ENCODE results near the gene PDGFD.
A peak's percentile ranks its signal among the peaks of the same experiment; 100 is the strongest.

The PDGFD gene

DNA sequence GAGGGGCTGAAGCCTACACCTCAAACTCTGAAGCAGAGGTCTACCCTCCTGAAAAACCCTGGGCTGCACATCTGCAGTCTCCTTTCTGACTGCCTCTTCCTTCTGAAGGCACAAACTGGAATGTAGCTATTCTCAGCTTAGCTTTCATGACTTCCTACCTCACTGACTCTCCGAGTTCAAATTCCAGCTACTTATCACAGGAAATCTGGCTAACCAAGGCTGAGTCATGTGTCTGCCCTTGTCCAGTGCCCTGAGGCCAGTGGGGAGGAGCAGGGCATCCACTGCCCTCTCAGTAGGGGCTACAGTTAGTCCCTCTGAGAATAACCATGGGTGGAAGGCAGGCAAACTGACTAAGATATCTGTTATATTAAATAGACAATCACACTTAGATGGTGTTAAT, 29.2 kb downstream of the PDGFD start:
- Histone ChIP-seq H3K36me3 (ENCODE audit: insufficient read depth, low read length) (0 out of 2 replicates have a peak, but pooled peaks cover 3% of the 10 kb centered on the region), H3K4me3 (no peak overlapping the region), H3K9ac (ENCODE audit: insufficient read length) (no peak overlapping the region), H3K27ac (no peak overlapping the region), H3K9me3 (ENCODE audit: low read depth, low read length) (no peaks in the 10 kb centered on the region)
- no peak for TF ChIP-seq POLR2AphosphoS5 (IDR thresholded peaks at IDR 0.05; ENCODE audit: borderline replicate concordance, low read depth, low read length)
- no peak for TF ChIP-seq FOXP2 (optimal IDR thresholded peaks at IDR 0.05; ENCODE audit: control extremely low read depth, extremely low read length, insufficient read depth)
- no peak for TF ChIP-seq EZH2 (IDR thresholded peaks at IDR 0.05)
- DNase-seq (ENCODE audit: low read depth, low spot score), result no peak

DNA sequence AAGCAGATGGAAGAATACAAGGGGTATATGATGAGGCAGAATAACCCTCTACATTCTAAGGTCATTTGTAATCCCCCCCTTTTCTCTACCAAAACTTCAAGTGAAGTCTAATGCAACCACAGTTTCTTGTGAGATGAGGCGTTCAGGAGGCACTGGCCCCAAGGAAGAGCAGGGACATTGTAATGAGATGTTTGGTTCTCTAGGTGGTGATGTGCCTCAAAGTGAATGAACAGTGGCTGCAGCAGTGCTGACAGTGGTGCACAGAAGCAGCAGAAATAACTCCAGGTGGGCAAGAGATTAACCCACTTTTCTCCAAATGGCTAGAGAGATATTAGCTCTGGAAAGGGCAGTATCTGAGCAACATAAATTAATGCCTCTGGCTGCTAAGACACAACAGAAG, 33.8 kb downstream of the PDGFD start:
- TF ChIP-seq POLR2AphosphoS5 (IDR thresholded peaks at IDR 0.05; ENCODE audit: borderline replicate concordance, low read depth, low read length) (no peak), FOXP2 (optimal IDR thresholded peaks at IDR 0.05; ENCODE audit: control extremely low read depth, extremely low read length, insufficient read depth) (no peak), EZH2 (IDR thresholded peaks at IDR 0.05) (no peak)
- Histone ChIP-seq H3K9ac (ENCODE audit: insufficient read length) (no peak overlapping the region), H3K4me3 (no peak overlapping the region), H3K9me3 (ENCODE audit: low read depth, low read length) (no peaks in the 10 kb centered on the region), H3K36me3 (ENCODE audit: insufficient read depth, low read length) (0 out of 2 replicates have a peak, but pooled peaks cover 3% of the 10 kb centered on the region), H3K27ac (no peak overlapping the region)
- DNase-seq (ENCODE audit: low read depth, low spot score), result no peak

GRCh38 chr11:104129145-104129544, 34.8 kb downstream of the PDGFD start:
- DNase-seq (ENCODE audit: low read depth, low spot score), result no peak
- H3K36me3 ChIP-seq (ENCODE audit: insufficient read depth, low read length), result 0 out of 2 replicates have a peak, but pooled peaks cover 3% of the 10 kb centered on the region
- no peak overlapping the region for H3K4me3 ChIP-seq
- H3K9ac ChIP-seq (ENCODE audit: insufficient read length), result no peak overlapping the region
- TF ChIP-seq EZH2 (IDR thresholded peaks at IDR 0.05), result no peak
- TF ChIP-seq POLR2AphosphoS5 (IDR thresholded peaks at IDR 0.05; ENCODE audit: borderline replicate concordance, low read depth, low read length), result no peak
- no peaks in the 10 kb centered on the region for H3K9me3 ChIP-seq (ENCODE audit: low read depth, low read length)
- no peak overlapping the region for H3K27ac ChIP-seq

GRCh38 chr11:104127828-104128227, 36.1 kb downstream of the PDGFD start:
- no peak overlapping the region for H3K9ac ChIP-seq (ENCODE audit: insufficient read length)
- H3K36me3 ChIP-seq (ENCODE audit: insufficient read depth, low read length), result 0 out of 2 replicates have a peak, but pooled peaks cover under 1% of the 10 kb centered on the region
- H3K9me3 ChIP-seq (ENCODE audit: low read depth, low read length), result no peaks in the 10 kb centered on the region
- TF ChIP-seq POLR2AphosphoS5 (IDR thresholded peaks at IDR 0.05; ENCODE audit: borderline replicate concordance, low read depth, low read length) (no peak), EZH2 (IDR thresholded peaks at IDR 0.05) (no peak), FOXP2 (optimal IDR thresholded peaks at IDR 0.05; ENCODE audit: control extremely low read depth, extremely low read length, insufficient read depth) (no peak)
- H3K4me3 ChIP-seq, result no peak overlapping the region
- H3K27ac ChIP-seq, result no peak overlapping the region
- DNase-seq (ENCODE audit: low read depth, low spot score), result no peak

- TF ChIP-seq POLR2AphosphoS5 (IDR thresholded peaks at IDR 0.05; ENCODE audit: borderline replicate concordance, low read depth, low read length), result no peak
- TF ChIP-seq EZH2 (IDR thresholded peaks at IDR 0.05), result no peak
- TF ChIP-seq FOXP2 (optimal IDR thresholded peaks at IDR 0.05; ENCODE audit: control extremely low read depth, extremely low read length, insufficient read depth), result no peak
Measured at GRCh38 chr11:104126464-104126863, 37.5 kb downstream of the PDGFD start.

DNA sequence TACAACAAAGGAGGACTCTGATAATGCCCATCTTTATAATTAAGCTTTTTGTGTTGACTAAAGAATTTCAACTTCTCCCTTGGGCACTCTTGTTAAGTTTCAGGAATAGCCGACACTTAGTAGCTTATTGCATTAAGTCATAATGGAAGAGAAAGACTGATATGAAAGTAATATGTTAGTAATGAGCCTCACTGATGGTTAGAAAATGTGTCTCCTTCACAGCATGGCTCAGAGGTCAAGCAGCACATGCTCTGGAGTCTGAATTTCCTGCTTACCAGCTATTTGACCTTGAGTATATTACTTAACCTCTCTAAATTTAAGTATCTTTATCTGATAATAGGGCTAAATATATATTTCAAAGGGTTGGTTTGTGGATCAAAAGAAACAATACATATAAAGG, 39.0 kb downstream of the PDGFD start:
- no peak for TF ChIP-seq POLR2AphosphoS5 (IDR thresholded peaks at IDR 0.05; ENCODE audit: borderline replicate concordance, low read depth, low read length)
- TF ChIP-seq EZH2 (IDR thresholded peaks at IDR 0.05), result no peak
- no peak for TF ChIP-seq FOXP2 (optimal IDR thresholded peaks at IDR 0.05; ENCODE audit: control extremely low read depth, extremely low read length, insufficient read depth)
- DNase-seq (ENCODE audit: low read depth, low spot score), result no peak
- H3K9me3 ChIP-seq (ENCODE audit: low read depth, low read length), result no peaks in the 10 kb centered on the region
- H3K9ac ChIP-seq (ENCODE audit: insufficient read length), result no peak overlapping the region
- no peaks in the 10 kb centered on the region for H3K36me3 ChIP-seq (ENCODE audit: insufficient read depth, low read length)
- peak overlapping the region; percentile 4; the same call in 1 of the 2 replicates for H3K27ac ChIP-seq
- no peak overlapping the region for H3K4me3 ChIP-seq

More at GRCh38 chr11:104126464-104126863, 37.5 kb downstream of the PDGFD start:
- H3K36me3 ChIP-seq (ENCODE audit: insufficient read depth, low read length), result no peaks in the 10 kb centered on the region
- H3K4me3 ChIP-seq, result no peak overlapping the region
- H3K27ac ChIP-seq, result no peak overlapping the region
- H3K9ac ChIP-seq (ENCODE audit: insufficient read length), result no peak overlapping the region
- H3K9me3 ChIP-seq (ENCODE audit: low read depth, low read length), result no peaks in the 10 kb centered on the region
- no peak for DNase-seq (ENCODE audit: low read depth, low spot score)

GRCh38 chr11:104122836-104123235, 41.1 kb downstream of the PDGFD start:
- Histone ChIP-seq H3K27ac (no peak overlapping the region), H3K36me3 (ENCODE audit: insufficient read depth, low read length) (no peaks in the 10 kb centered on the region), H3K9me3 (ENCODE audit: low read depth, low read length) (no peaks in the 10 kb centered on the region), H3K9ac (ENCODE audit: insufficient read length) (no peak overlapping the region), H3K4me3 (no peak overlapping the region)
- DNase-seq (ENCODE audit: low read depth, low spot score), result no peak
- TF ChIP-seq FOXP2 (optimal IDR thresholded peaks at IDR 0.05; ENCODE audit: control extremely low read depth, extremely low read length, insufficient read depth) (no peak), POLR2AphosphoS5 (IDR thresholded peaks at IDR 0.05; ENCODE audit: borderline replicate concordance, low read depth, low read length) (no peak), EZH2 (IDR thresholded peaks at IDR 0.05) (no peak)

DNA sequence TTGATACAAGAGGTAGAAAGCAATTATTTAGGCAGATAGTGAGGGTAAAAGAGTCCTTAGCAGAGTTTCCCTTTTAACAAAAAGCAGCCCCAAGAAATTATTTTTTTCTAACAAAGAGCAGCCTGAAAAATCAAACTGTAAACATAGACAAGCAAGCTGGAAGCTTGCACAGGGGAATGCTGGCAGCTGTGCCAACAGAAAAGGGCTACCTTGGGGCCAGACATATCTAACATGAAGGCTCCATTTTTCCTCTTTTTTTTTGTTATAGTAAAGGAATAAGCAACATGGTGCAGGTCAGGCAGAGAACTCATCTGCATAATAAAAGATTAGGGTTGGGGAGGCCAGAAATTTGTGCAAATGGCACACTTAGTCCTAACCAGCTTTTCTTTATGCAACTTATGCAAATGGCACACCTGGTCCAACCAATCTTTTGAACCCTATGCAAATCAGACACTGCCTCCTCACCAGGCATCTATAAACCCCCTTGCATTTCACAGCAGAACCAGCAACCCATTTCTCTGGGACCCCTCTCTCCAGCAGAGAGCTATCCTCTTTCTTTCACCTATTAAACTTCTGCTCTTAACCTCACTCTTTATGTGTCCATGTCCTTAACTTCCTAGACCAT, 41.8 kb downstream of the PDGFD start:
- Histone ChIP-seq H3K9ac (ENCODE audit: insufficient read length) (no peak overlapping the region), H3K27ac (no peak overlapping the region), H3K9me3 (ENCODE audit: low read depth, low read length) (no peaks in the 10 kb centered on the region), H3K36me3 (ENCODE audit: insufficient read depth, low read length) (no peaks in the 10 kb centered on the region), H3K4me3 (no peak overlapping the region)
- TF ChIP-seq POLR2AphosphoS5 (IDR thresholded peaks at IDR 0.05; ENCODE audit: borderline replicate concordance, low read depth, low read length), result no peak
- no peak for TF ChIP-seq FOXP2 (optimal IDR thresholded peaks at IDR 0.05; ENCODE audit: control extremely low read depth, extremely low read length, insufficient read depth)
- TF ChIP-seq EZH2 (IDR thresholded peaks at IDR 0.05), result no peak
- no peak for DNase-seq (ENCODE audit: low read depth, low spot score)

All from SK-N-MC (cell line).